HepG2 (cell line): ENCODE measurements around the gene C10orf67. TPM values are rescaled to one million over a fixed set of nuclear protein-coding genes. Genes with fewer than 3 reads are reported as not detected.

ENCODE experiments used
- ATAC-seq: fragments of 200-7000 bp; cut with Tn5 transposase; 3 replicates; pipeline ENCODE4 v1.9.1; 2020; ENCODE audit warnings: mild to moderate bottlenecking, moderate library complexity
- BruUV-seq: library from RNA; stranded (reverse); fragments of 400-500 nt; replicated peaks from 2 replicates; lab custom pipeline; 2021; lab: Mats Ljungman, UMichigan
- CTCF ChIA-PET: fragments of 300-600 bp; formaldehyde crosslinking; extraction: SDS; loops from one replicate; lab custom pipeline; 2021; ENCODE audit warnings: low total read pairs, inconsistent platforms, low intra/inter-chr PET ratio; lab: Yijun Ruan, JAX
- POLR2A ChIA-PET: fragments of 350-600 bp; sonication (Branson Sonifier 250); formaldehyde crosslinking; loops from one replicate; lab custom pipeline; 2020; ENCODE audit warnings: antibody characterized with exemption, inconsistent platforms; lab: Yijun Ruan, JAX
- DNase-seq: peaks from one replicate; pipeline ENCODE4 v3.0.0-alpha.2; 2015; ENCODE audit warnings: low spot score
- FAIRE-seq: peaks from 3 replicates; lab custom pipeline; 2011; peaks lifted over from hg19 to GRCh38; lab: Jason Lieb, UNC
- H2AFZ ChIP-seq: one replicate; pipeline ENCODE4 v1.6.1; 2011; ENCODE audit warnings: low read length, inconsistent platforms
- H3K27ac ChIP-seq: fragments of 300-600 bp; 3 replicates; pipeline ENCODE4 v1.8.0; 2011; ENCODE audit warnings: mixed run types, mild to moderate bottlenecking, mixed read lengths, low read length, inconsistent platforms; ENCODE audit not compliant: insufficient read depth; ENCODE audit errors: extremely low read length
- H3K27me3 ChIP-seq, 2 experiments: fragments of 200-600 bp in 1 of 2; 2 replicates in 1 of 2; 3 replicates in 1 of 2; pipeline versions ENCODE4 v1.6.0 to v1.8.0; 2011; ENCODE audit warnings: low read length in 2 of 2, mild to moderate bottlenecking in 2 of 2, moderate library complexity in 2 of 2, inconsistent platforms in 1 of 2; ENCODE audit not compliant: insufficient read depth in 2 of 2, control insufficient read depth in 1 of 2
- H3K36me3 ChIP-seq, 2 experiments: fragments of 200-600 bp in 1 of 2; replicated peaks in 1 of 2; 2 replicates in 1 of 2; 3 replicates in 1 of 2; pipeline versions ENCODE4 v1.5.1 to v1.8.0; 2011; ENCODE audit warnings: low read length in 2 of 2, inconsistent platforms in 1 of 2; ENCODE audit not compliant: insufficient read depth in 2 of 2, control insufficient read depth in 1 of 2
- H3K4me1 ChIP-seq: 2 replicates; pipeline ENCODE4 v1.5.1; 2012; ENCODE audit warnings: low read length, inconsistent platforms; ENCODE audit not compliant: insufficient read depth
- H3K4me2 ChIP-seq: 2 replicates; pipeline ENCODE4 v1.6.0; 2011; ENCODE audit warnings: low read depth, low read length, inconsistent platforms
- H3K4me3 ChIP-seq, 3 experiments: fragments of 200-600 bp in 1 of 3; sonication (generic), shearing (Covaris generic) in 1 of 3; replicated peaks in 1 of 3; 2 replicates each; pipeline ENCODE4 v1.5.1; 2011 to 2016; ENCODE audit warnings: low read length in 3 of 3, inconsistent platforms in 2 of 3, low read depth in 2 of 3, mild to moderate bottlenecking in 2 of 3, control low read depth in 1 of 3, mixed read lengths in 1 of 3; ENCODE audit not compliant: insufficient read depth in 1 of 3
- H3K79me2 ChIP-seq: one replicate; pipeline ENCODE4 v1.6.1; 2011; ENCODE audit warnings: low read length, inconsistent platforms; ENCODE audit not compliant: insufficient read depth
- H3K9ac ChIP-seq: 2 replicates; pipeline ENCODE4 v1.6.0; 2011; ENCODE audit warnings: mild to moderate bottlenecking, low read depth, low read length, inconsistent platforms; ENCODE audit not compliant: insufficient read depth
- H3K9me3 ChIP-seq: 2 replicates; pipeline ENCODE4 v1.5.1; 2012; ENCODE audit warnings: mild to moderate bottlenecking, low read length
- H4K20me1 ChIP-seq: 2 replicates; pipeline ENCODE4 v1.6.0; 2011; ENCODE audit warnings: inconsistent platforms, mild to moderate bottlenecking, low read length, moderate library complexity; ENCODE audit not compliant: insufficient read depth
- ARHGAP35 ChIP-seq: sonication (generic); formaldehyde crosslinking; IDR thresholded peaks from 2 replicates; pipeline ENCODE4 v1.9.0; 2022; ENCODE audit warnings: mild to moderate bottlenecking, inconsistent platforms, moderate library complexity, missing genetic modification reagents, borderline replicate concordance
- ARNT ChIP-seq: fragments of 450-650 bp; IDR thresholded peaks from 2 replicates; pipeline ENCODE4 v1.6.1; 2017
- ATF3 ChIP-seq: sonication (generic); formaldehyde crosslinking; IDR thresholded peaks from 2 replicates; pipeline ENCODE4 v1.4.0; 2020; ENCODE audit warnings: missing genetic modification reagents
- DMAP1 ChIP-seq: IDR thresholded peaks from 2 replicates; pipeline ENCODE4 v1.6.1; 2016
- TEAD2 ChIP-seq: sonication (generic); formaldehyde crosslinking; IDR thresholded peaks from 2 replicates; pipeline ENCODE4 v1.9.0; 2021; ENCODE audit warnings: missing genetic modification reagents
- U2AF1 ChIP-seq: fragments of 200-400 bp; formaldehyde crosslinking; optimal IDR thresholded peaks from 2 replicates; pipeline ENCODE3; 2017; ENCODE audit warnings: mild to moderate bottlenecking, low read depth, low read length
- WIZ ChIP-seq: sonication (generic); formaldehyde crosslinking; IDR thresholded peaks from 2 replicates; pipeline ENCODE4 v1.5.1; 2020; ENCODE audit warnings: mild to moderate bottlenecking, missing genetic modification reagents
- YEATS4 ChIP-seq: sonication (generic); formaldehyde crosslinking; IDR thresholded peaks from 2 replicates; pipeline ENCODE4 v1.4.0; 2020; ENCODE audit warnings: missing genetic modification reagents, borderline replicate concordance
- ZBTB49 ChIP-seq: sonication (generic); formaldehyde crosslinking; IDR thresholded peaks from 2 replicates; pipeline ENCODE4 v1.4.0; 2020; ENCODE audit warnings: missing genetic modification reagents, borderline replicate concordance
- ZNF138 ChIP-seq: sonication (generic); formaldehyde crosslinking; IDR thresholded peaks from 2 replicates; pipeline ENCODE4 v1.5.0; 2020; ENCODE audit warnings: mild to moderate bottlenecking, low read depth, missing genetic modification reagents
- ZNF230 ChIP-seq: sonication (generic); formaldehyde crosslinking; IDR thresholded peaks from 2 replicates; pipeline ENCODE4 v1.4.0; 2020; ENCODE audit warnings: mild to moderate bottlenecking, missing genetic modification reagents
- ZNF713 ChIP-seq: sonication (generic); formaldehyde crosslinking; IDR thresholded peaks from 2 replicates; pipeline ENCODE4 v1.4.0; 2020; ENCODE audit warnings: mild to moderate bottlenecking, missing genetic modification reagents
- WGBS: methylation state at CpG from one replicate; pipeline ENCODE4 v1.1.6; 2017; ENCODE audit warnings: low lambda C conversion rate; 5-methylcytosine and 5-hydroxymethylcytosine counted together
- in situ Hi-C: cut with HindIII; loops from 2 replicates; pipeline ENCODE4 v1.10.0; 2017; ENCODE audit warnings: low pct_unique_long_range_greater_than_20kb; ENCODE audit not compliant: extremely low pct_ligation_motif_present
- intact Hi-C: fragments of 100-400 bp; cut with micrococcal nuclease; formaldehyde crosslinking; loops from one replicate; pipeline ENCODE4 v1.10.0; 2022; ENCODE audit not compliant: unreplicated experiment
- polyA plus RNA-seq, 8 experiments: library from polyadenylated mRNA; depleted of rRNA in 3 of 8; stranded (reverse) in 7 of 8; unstranded in 1 of 8; fragments of >200 nt; fragmentation: Illumina TruSeq in 4 of 8; extraction: Trizol in 4 of 8; gene quantifications; 2 replicates each; pipeline versions ENCODE4 v1.2.1 to v1.2.3, GENCODE V29; 2011 to 2016; ENCODE audit warnings: low read depth in 4 of 8, missing spikeins in 1 of 8, mixed read lengths in 1 of 8; ENCODE audit not compliant: insufficient read depth in 1 of 8
- total RNA-seq, 5 experiments: library from RNA; depleted of rRNA; stranded (reverse); fragments of >200 nt; fragmentation: Illumina TruSeq; extraction: Trizol; gene quantifications; 2 replicates each; pipeline ENCODE4 v1.2.3, GENCODE V29; 2016; ENCODE audit warnings: low read depth in 1 of 5

The C10orf67 gene
- total and polyA plus RNA-seq, 2 of the 13 experiments (the other 11 are each of a cell fraction or from before 2014, with no cell fraction given) = not detected

- Histone ChIP-seq H3K27ac (no peak overlapping the region), H3K9ac (no peak overlapping the region), H3K36me3 (no peaks in the 10 kb centered on the region), H3K9me3 (no peaks in the 10 kb centered on the region), H3K27me3 (peaks cover 0 to 4% of the 10 kb centered on the region in 2 experiments; a peak in 1 of 5 replicates), H3K79me2 (no peaks in the 10 kb centered on the region), H4K20me1 (no peaks in the 10 kb centered on the region), H3K4me1 (no peaks in the 10 kb centered on the region), H3K4me2 (no peak overlapping the region)
- intact Hi-C loops = no loop called here
- ATAC-seq = no peak
- POLR2A ChIA-PET = no interaction called here
- 15% methylated on average over 9 of the region's 9 CpGs for WGBS
- in situ Hi-C loops = no loop called here
- TF ChIP-seq ZNF713 (CRISPR knock-in tag) (no peak), ATF3 (CRISPR knock-in tag) (no peak), TEAD2 (CRISPR knock-in tag) (no peak), ARHGAP35 (CRISPR knock-in tag) (no peak), ZNF138 (CRISPR knock-in tag) (no peak), YEATS4 (CRISPR knock-in tag) (no peak)
- TF ChIP-seq, all 625 proteins: peak for 0
- CTCF ChIA-PET = no interaction called here
- DNase-seq (no peak), FAIRE-seq (no peak)
- Histone ChIP-seq H3K4me3 (no peak overlapping the region), H2AFZ (no peak overlapping the region)
- BruUV-seq = no TSS peak
These were observed 81.0 kb downstream of the C10orf67 start for GRCh38 chr10:23263441-23264164.

GRCh38 chr10:23262928-23263327, 81.7 kb downstream of the C10orf67 start:
- DNase-seq (no peak), ATAC-seq (no peak), FAIRE-seq (no peak)
- in situ Hi-C loops (no loop called here), intact Hi-C loops (no loop called here)
- no TSS peak for BruUV-seq
- H3K4me2 ChIP-seq = no peak overlapping the region
- H3K79me2 ChIP-seq = no peaks in the 10 kb centered on the region
- H3K9ac ChIP-seq = no peak overlapping the region
- H3K36me3 ChIP-seq = no peaks in the 10 kb centered on the region
- no peaks in the 10 kb centered on the region for H3K9me3 ChIP-seq
- WGBS = 95% methylated on average over 2 of the region's 2 CpGs
- H3K27me3 ChIP-seq = peaks cover 0 to 4% of the 10 kb centered on the region in 2 experiments; a peak in 1 of 5 replicates
- POLR2A ChIA-PET = no interaction called here
- no peak overlapping the region for H2AFZ ChIP-seq
- H3K27ac ChIP-seq = no peak overlapping the region
- CTCF ChIA-PET = no interaction called here
- H3K4me1 ChIP-seq = no peaks in the 10 kb centered on the region
- no peaks in the 10 kb centered on the region for H4K20me1 ChIP-seq
- no peak overlapping the region for H3K4me3 ChIP-seq
- TF ChIP-seq ARNT (no peak), WIZ (CRISPR knock-in tag) (no peak), ZNF230 (no peak), U2AF1 (no peak), DMAP1 (CRISPR knock-in tag) (no peak), ZBTB49 (CRISPR knock-in tag) (no peak)
